ENCODE data around the gene FHOD3.
A peak's percentile ranks its signal among the peaks of the same experiment; 100 is the strongest.

The FHOD3 gene

GRCh38 chr18:36771245-36771644, 473.7 kb downstream of the FHOD3 start:
- TF ChIP-seq CTCF (IDR thresholded peaks at IDR 0.05; ENCODE audit: low read depth, low read length): no peak
- DNase-seq (ENCODE audit: extremely low read depth, low read depth): no peak

GRCh38 chr18:36772241-36772723, 474.8 kb downstream of the FHOD3 start:
- peak; percentile 23 for DNase-seq (ENCODE audit: extremely low read depth, low read depth)
- no peak for TF ChIP-seq CTCF (IDR thresholded peaks at IDR 0.05; ENCODE audit: low read depth, low read length)

- no peak for DNase-seq (ENCODE audit: extremely low read depth, low read depth)
- TF ChIP-seq CTCF (IDR thresholded peaks at IDR 0.05; ENCODE audit: low read depth, low read length): no peak
Observed at GRCh38 chr18:36775396-36775795, 477.9 kb downstream of the FHOD3 start.

GRCh38 chr18:36776650-36777049, 479.1 kb downstream of the FHOD3 start:
- no peak for DNase-seq (ENCODE audit: extremely low read depth, low read depth)
- TF ChIP-seq CTCF (IDR thresholded peaks at IDR 0.05; ENCODE audit: low read depth, low read length): no peak

GRCh38 chr18:36777566-36777965, 480.1 kb downstream of the FHOD3 start:
- TF ChIP-seq CTCF (IDR thresholded peaks at IDR 0.05; ENCODE audit: low read depth, low read length): no peak
- no peak for DNase-seq (ENCODE audit: extremely low read depth, low read depth)

GRCh38 chr18:36780748-36781147, 483.2 kb downstream of the FHOD3 start:
- TF ChIP-seq CTCF (IDR thresholded peaks at IDR 0.05; ENCODE audit: low read depth, low read length): no peak
- DNase-seq (ENCODE audit: extremely low read depth, low read depth): no peak

- no peak for TF ChIP-seq CTCF (IDR thresholded peaks at IDR 0.05; ENCODE audit: low read depth, low read length)
- no peak for DNase-seq (ENCODE audit: extremely low read depth, low read depth)
Observed at GRCh38 chr18:36782710-36783109, 485.2 kb downstream of the FHOD3 start.

Measured in AG09319 (cell line).